Ovary (tissue), 9 donors: ENCODE results near the gene SPTBN5. TPM values are rescaled to one million over a fixed set of nuclear protein-coding genes. Genes with fewer than 3 reads are reported as not detected.

ENCODE experiments used
- DNase-seq, 5 donors: peaks; one replicate each; pipeline ENCODE4 v3.0.0-alpha.2; 2019 to 2020
- H3K27ac ChIP-seq, 2 donors: fragments of 200-600 bp; one replicate each; pipeline versions ENCODE4 v1.5.1 to v1.8.0; 2019 to 2022
- H3K27me3 ChIP-seq: fragments of 200-600 bp; one replicate; pipeline ENCODE4 v1.8.0; 2022
- H3K36me3 ChIP-seq: fragments of 200-600 bp; sonication (generic); one replicate; pipeline ENCODE4 v1.5.1; 2019
- H3K4me1 ChIP-seq: one replicate; pipeline ENCODE4 v1.8.1; 2013; ENCODE audit warnings: mild to moderate bottlenecking, moderate library complexity; ENCODE audit not compliant: insufficient read depth
- H3K4me3 ChIP-seq: fragments of 200-600 bp; sonication (generic); one replicate; pipeline ENCODE4 v1.5.1; 2017
- H3K9me3 ChIP-seq, 2 donors: fragments of 200-600 bp in 1 of 2; sonication (generic) in 1 of 2; one replicate each; pipeline versions ENCODE4 v1.5.1 to v1.8.1; 2013 to 2019; ENCODE audit warnings: mild to moderate bottlenecking in 1 of 2, moderate library complexity in 1 of 2
- CTCF ChIP-seq, 3 donors: fragments of 450-650 bp in 2 of 3; fragments of 200-600 bp in 1 of 3; IDR thresholded peaks; one replicate each; pipeline versions ENCODE4 v1.5.1 to v1.8.0; 2016 to 2022; ENCODE audit warnings: antibody characterized with exemption in 3 of 3, mild to moderate bottlenecking in 1 of 3
- EP300 ChIP-seq: sonication (generic); formaldehyde crosslinking; IDR thresholded peaks from one replicate; pipeline ENCODE4 v1.6.1; 2017; ENCODE audit warnings: antibody characterized with exemption
- POLR2A ChIP-seq: fragments of 450-650 bp; IDR thresholded peaks from one replicate; pipeline ENCODE4 v1.6.1; 2017; ENCODE audit warnings: antibody characterized with exemption, mild to moderate bottlenecking, moderate library complexity
- WGBS, 3 donors: extraction: QIAGEN DNeasy Blood & Tissue Kit in 1 of 3; methylation state at CpG; one replicate each; pipeline versions ENCODE4 v1.1.5 to v1.1.7; 2013 to 2017; 5-methylcytosine and 5-hydroxymethylcytosine counted together
- intact Hi-C, 4 donors: fragments of 100-400 bp; cut with DNase I; formaldehyde crosslinking; loops; one replicate each; pipeline versions ENCODE4 v1.11.0 to v1.15.1; 2022 to 2023
- polyA plus RNA-seq, 2 donors: library from polyadenylated mRNA; stranded (reverse); fragments of 200-250 nt in 1 of 2; fragments of 350-450 nt in 1 of 2; fragmentation: Illumina TruSeq in 1 of 2; extraction: RNeasy Lipid Tissue Mini Kit (QIAGEN cat#74804) in 1 of 2; gene quantifications; one replicate each; pipeline ENCODE4 v1.2.3, GENCODE V29; 2013 to 2014
- total RNA-seq, 7 donors: library from RNA; depleted of rRNA in 2 of 7; stranded (reverse); fragments of >200 nt in 2 of 7; fragmentation: NEBNext Ultra II Directional in 3 of 7; extraction: Animal tissue kit (Norgen Biotek cat#: 25700) in 3 of 7; gene quantifications; one replicate each; pipeline versions ENCODE4 v1.1.0 to v1.2.4, GENCODE V29; 2016 to 2023
- donor health status: DM: no; HTN: no; CAD: no; lungs with moderate emphysema.
- donor health status: DM: no; HTN: no; CAD: no.
- donor health status: Bipolar disorder and iron deficiency.
- donor health status: DM: yes; HTN: yes; CAD: no.
- donor health status: DM: no; HTN: no; CAD: no.
- donor health status: DM: yes; HTN: yes; CAD: no.

The SPTBN5 gene
- total and polyA plus RNA-seq, 9 donors: 0.28 to 1.5 (median 0.77) TPM

GRCh38 chr15:41849861-41850260, 44.0 kb downstream of the SPTBN5 start:
- intact Hi-C loops: loop anchor here in 1 of 4 donors (10.0 kb wide), 1 partner anchor 785 kb away; no protein-coding TSS in a partner anchor
- DNase-seq: no peak
- no peak overlapping the region for H3K27ac ChIP-seq

DNA sequence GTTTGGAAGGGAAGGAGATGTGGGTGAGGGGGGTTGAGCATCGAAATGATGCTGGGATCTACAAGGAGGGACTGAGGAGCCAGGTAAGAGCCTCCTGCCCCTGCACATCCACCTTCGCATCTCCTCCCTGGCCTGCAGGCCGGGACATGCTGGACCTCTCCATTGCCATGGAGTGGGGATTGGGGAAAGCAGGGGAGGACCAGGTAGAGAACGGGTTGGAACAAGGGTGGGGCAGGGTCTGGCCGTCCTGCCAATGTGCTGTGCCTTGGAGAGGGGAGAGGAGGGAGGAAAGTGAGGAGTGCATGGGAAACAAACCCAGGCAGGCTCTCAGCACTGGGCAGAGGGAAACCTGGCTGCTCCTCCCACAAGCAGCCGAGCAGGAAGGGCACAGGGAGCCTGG, 44.6 kb downstream of the SPTBN5 start:
- no peaks in the 10 kb centered on the region for H3K36me3 ChIP-seq
- no peak overlapping the region for H3K27ac ChIP-seq
- no peaks in the 10 kb centered on the region for H3K27me3 ChIP-seq
- intact Hi-C loops: loop anchor here in 1 of 4 donors (10.0 kb wide), 1 partner anchor 786 kb away; no protein-coding TSS in a partner anchor
- no peak for TF ChIP-seq EP300
- no peak for TF ChIP-seq POLR2A
- no peak for TF ChIP-seq CTCF (IDR thresholded peaks at IDR 0.05)
- H3K4me1 ChIP-seq: peaks cover 3% of the 10 kb centered on the region
- 69 to 78% (median 70%) methylated on average over 6 of the region's 6 CpGs for WGBS, 3 donors
- no peak overlapping the region for H3K4me3 ChIP-seq
- DNase-seq: no peak
- H3K9me3 ChIP-seq: no peaks in the 10 kb centered on the region

More at GRCh38 chr15:41849861-41850260, 44.0 kb downstream of the SPTBN5 start:
- H3K27me3 ChIP-seq: no peaks in the 10 kb centered on the region
- WGBS, 3 donors: 51 to 60% (median 60%) methylated on average over 8 of the region's 8 CpGs
- H3K4me1 ChIP-seq: peaks cover 3% of the 10 kb centered on the region
- no peak for TF ChIP-seq EP300
- TF ChIP-seq CTCF (IDR thresholded peaks at IDR 0.05): no peak
- TF ChIP-seq POLR2A: no peak
- no peak overlapping the region for H3K4me3 ChIP-seq
- no peaks in the 10 kb centered on the region for H3K36me3 ChIP-seq
- H3K9me3 ChIP-seq: no peaks in the 10 kb centered on the region

- no peaks in the 10 kb centered on the region for H3K9me3 ChIP-seq
- peaks cover 3% of the 10 kb centered on the region for H3K4me1 ChIP-seq
- no peak for TF ChIP-seq CTCF (IDR thresholded peaks at IDR 0.05)
- TF ChIP-seq EP300: no peak
- no peak for TF ChIP-seq POLR2A
- no peak for DNase-seq
- no peaks in the 10 kb centered on the region for H3K36me3 ChIP-seq
- no peak overlapping the region for H3K27ac ChIP-seq
- WGBS, 3 donors: 51 to 66% (median 57%) methylated on average over 10 of the region's 10 CpGs
- no peak overlapping the region for H3K4me3 ChIP-seq
- intact Hi-C loops: loop anchor here in 1 of 4 donors (10.0 kb wide), 1 partner anchor 786 kb away; no protein-coding TSS in a partner anchor
- H3K27me3 ChIP-seq: no peaks in the 10 kb centered on the region
Measured at GRCh38 chr15:41848631-41849030, 45.2 kb downstream of the SPTBN5 start.

DNA sequence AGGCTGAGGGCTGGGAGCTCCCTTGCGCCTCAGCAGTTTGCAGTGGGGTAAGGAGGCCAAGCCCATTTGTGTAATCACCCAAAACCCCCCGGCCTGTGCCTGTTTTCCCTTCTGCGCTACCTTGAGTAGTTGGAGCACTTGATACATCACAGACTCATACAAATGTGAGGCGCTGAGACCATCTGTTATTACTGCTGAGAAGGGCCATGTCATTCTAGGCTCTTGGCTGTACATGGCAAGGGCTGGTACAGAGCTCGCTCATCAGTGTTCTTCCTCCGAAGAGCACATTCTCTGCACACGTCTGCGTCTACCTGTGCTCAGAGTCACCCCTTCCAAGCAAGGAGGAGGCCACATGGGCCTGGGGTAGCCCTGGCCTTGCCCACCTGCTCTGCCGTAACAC, 45.9 kb downstream of the SPTBN5 start:
- TF ChIP-seq CTCF (IDR thresholded peaks at IDR 0.05) (no peak), EP300 (no peak), POLR2A (no peak)
- no peaks in the 10 kb centered on the region for H3K36me3 ChIP-seq

More for the DNA sequence above, 45.9 kb downstream of the SPTBN5 start:
- intact Hi-C loops: loop anchor here in 1 of 4 donors (10.0 kb wide), 1 partner anchor 787 kb away; no protein-coding TSS in a partner anchor
- WGBS, 3 donors: 93 to 94% (median 93%) methylated on average over 8 to 9 of the region's 9 CpGs
- no peaks in the 10 kb centered on the region for H3K27me3 ChIP-seq
- DNase-seq: no peak
- H3K9me3 ChIP-seq: no peaks in the 10 kb centered on the region
- peaks cover 3% of the 10 kb centered on the region for H3K4me1 ChIP-seq
- no peak overlapping the region for H3K27ac ChIP-seq
- no peak overlapping the region for H3K4me3 ChIP-seq
